NCI-H128 (cell line): Measurements from ENCODE around the gene BCAM.

Experiments used
- DNase-seq: peaks from one replicate; lab custom pipeline; 2025; ENCODE audit not compliant: unreplicated experiment; lab: John Stamatoyannopoulos, UW

BCAM gene

GRCh38 chr19:44789943-44790483, 18.9 kb upstream of the BCAM start:
- no peak for DNase-seq

- no peak for DNase-seq
These were observed 16.6 kb upstream of the BCAM start for GRCh38 chr19:44792281-44792680.

- no peak for DNase-seq
These were observed 14.3 kb upstream of the BCAM start for GRCh38 chr19:44794610-44795009.

GRCh38 chr19:44795398-44795987, 13.4 kb upstream of the BCAM start:
- no peak for DNase-seq

GRCh38 chr19:44796701-44797115, 12.2 kb upstream of the BCAM start:
- DNase-seq: no peak

- DNase-seq: no peak
These were observed 9.1 kb upstream of the BCAM start for GRCh38 chr19:44799627-44800346.

- peak; percentile 52 for DNase-seq
These were observed 8.4 kb upstream of the BCAM start for GRCh38 chr19:44800461-44800860.

- no peak for DNase-seq
These were observed 5.2 kb upstream of the BCAM start for GRCh38 chr19:44803442-44804428.

- no peak for DNase-seq
These were observed 2.6 kb upstream of the BCAM start for GRCh38 chr19:44806291-44806690.

- no peak for DNase-seq
These were observed 1.7 kb upstream of the BCAM start for GRCh38 chr19:44807162-44807561.

- no peak for DNase-seq
These were observed 1.0 kb upstream of the BCAM start for GRCh38 chr19:44807652-44808462.

GRCh38 chr19:44809577-44810233, 802 bp downstream of the BCAM start:
- no peak for DNase-seq

GRCh38 chr19:44810234-44811121, 1.6 kb downstream of the BCAM start:
- no peak for DNase-seq

GRCh38 chr19:44811122-44811419, 2.2 kb downstream of the BCAM start:
- DNase-seq: no peak

GRCh38 chr19:44812142-44812718, 3.3 kb downstream of the BCAM start:
- DNase-seq: no peak

GRCh38 chr19:44813070-44813840, 4.4 kb downstream of the BCAM start:
- DNase-seq: no peak

- no peak for DNase-seq
These were observed 5.1 kb downstream of the BCAM start for GRCh38 chr19:44813841-44814470.

GRCh38 chr19:44814517-44814916, 5.6 kb downstream of the BCAM start:
- no peak for DNase-seq
